Central memory CD4-positive, alpha-beta T cell (primary cell): ENCODE data around the gene CHAF1B.
"Not testable (repeated sequence)": the region's sequence is repeated elsewhere in the genome, so short reads cannot be mapped to it uniquely, and the experiment has no call there.

Source experiments
- DNase-seq: peaks from one replicate; pipeline ENCODE4 v3.0.0; 2022

The CHAF1B gene

GRCh38 chr21:36391649-36392048 is 6.5 kb downstream of the CHAF1B start:
- not testable (repeated sequence) for DNase-seq

GRCh38 chr21:36395353-36396111 is 10.3 kb downstream of the CHAF1B start:
- no peak for DNase-seq

GRCh38 chr21:36396325-36396724 is 11.1 kb downstream of the CHAF1B start:
- no peak for DNase-seq

GRCh38 chr21:36396971-36397370 is 11.8 kb downstream of the CHAF1B start:
- no peak for DNase-seq

- DNase-seq, result no peak
Measured at GRCh38 chr21:36397606-36398005, 12.4 kb downstream of the CHAF1B start.

GRCh38 chr21:36399736-36400135 is 14.5 kb downstream of the CHAF1B start:
- not testable (repeated sequence) for DNase-seq

- no peak for DNase-seq
Measured at GRCh38 chr21:36400719-36401118, 15.5 kb downstream of the CHAF1B start.

- DNase-seq, result no peak
Measured at GRCh38 chr21:36402339-36402738, 17.1 kb downstream of the CHAF1B start.

- no peak for DNase-seq
Measured at GRCh38 chr21:36403713-36404112, 18.5 kb downstream of the CHAF1B start.

GRCh38 chr21:36408568-36408967 is 23.4 kb downstream of the CHAF1B start:
- no peak for DNase-seq

- no peak for DNase-seq
Measured at GRCh38 chr21:36411301-36411700, 26.1 kb downstream of the CHAF1B start.

GRCh38 chr21:36412916-36413315 is 27.7 kb downstream of the CHAF1B start:
- no peak for DNase-seq

- DNase-seq, result no peak
Measured at GRCh38 chr21:36415375-36415774, 30.2 kb downstream of the CHAF1B start.

- DNase-seq, result no peak
Measured at GRCh38 chr21:36419241-36419640, 34.0 kb downstream of the CHAF1B start.

- DNase-seq, result no peak
Measured at GRCh38 chr21:36419996-36420395, 34.8 kb downstream of the CHAF1B start.

GRCh38 chr21:36420571-36421339 is 35.6 kb downstream of the CHAF1B start:
- no peak for DNase-seq

GRCh38 chr21:36422279-36423098 is 37.3 kb downstream of the CHAF1B start:
- DNase-seq, result no peak

GRCh38 chr21:36423771-36424433 is 38.7 kb downstream of the CHAF1B start:
- no peak for DNase-seq

GRCh38 chr21:36424592-36424991 is 39.4 kb downstream of the CHAF1B start:
- DNase-seq, result no peak

GRCh38 chr21:36425286-36425685 is 40.1 kb downstream of the CHAF1B start:
- no peak for DNase-seq

- DNase-seq, result no peak
Measured at GRCh38 chr21:36427502-36427901, 42.3 kb downstream of the CHAF1B start.

GRCh38 chr21:36428761-36429432 is 43.7 kb downstream of the CHAF1B start:
- DNase-seq, result no peak
